HCT116 (cell line): Measurements from ENCODE around the gene PIK3C3. TPM values are rescaled to one million over a fixed set of nuclear protein-coding genes. Genes with fewer than 3 reads are reported as not detected.

Experiments
- ATAC-seq: fragments of 200-7000 bp; cut with Tn5 transposase; 2 replicates; pipeline ENCODE4 v1.9.1; 2020; ENCODE audit warnings: mild to moderate bottlenecking, moderate library complexity
- BruUV-seq: library from RNA; stranded (reverse); fragments of 400-500 nt; replicated peaks from 2 replicates; lab custom pipeline; 2021; lab: Mats Ljungman, UMichigan
- CTCF ChIA-PET: fragments of 300-600 bp; sonication (Branson Sonifier 250); formaldehyde crosslinking; loops from one replicate; lab custom pipeline; 2021; ENCODE audit warnings: antibody characterized with exemption; lab: Charles Lee
- POLR2A ChIA-PET: fragments of 300-600, 350-600 bp; sonication (Branson Sonifier 250); formaldehyde crosslinking; loops from one replicate; lab custom pipeline; 2021; ENCODE audit warnings: antibody characterized with exemption; lab: Charles Lee
- RAD21 ChIA-PET, 2 experiments: fragments of 300-600 bp; sonication (Branson Sonifier 250); formaldehyde crosslinking; loops; one replicate each; lab custom pipeline; 2023; ENCODE audit warnings: low total read pairs in 2 of 2; ENCODE audit not compliant: uncharacterized antibody in 2 of 2, unreplicated experiment in 2 of 2, low non-redundant PET in 1 of 2; lab: Charles Lee
- DNase-seq: peaks from one replicate; pipeline ENCODE4 v3.0.0-alpha.2; 2010; ENCODE audit warnings: low read depth, low spot score
- H2AFZ ChIP-seq: fragments of 200-600 bp; shearing (Covaris generic), sonication (generic); 2 replicates; pipeline ENCODE4 v1.6.1; 2017; ENCODE audit warnings: low read depth, mixed run types, mixed read lengths, antibody characterized with exemption, low read length; ENCODE audit not compliant: poor library complexity, severe bottlenecking
- H3K27ac ChIP-seq: 2 replicates; pipeline ENCODE4 v1.5.1; 2012; ENCODE audit warnings: low read depth, low read length
- H3K27me3 ChIP-seq: fragments of 200-600 bp; sonication (generic); 2 replicates; pipeline ENCODE4 v1.6.1; 2016; ENCODE audit warnings: mixed run types, low read length, mixed read lengths; ENCODE audit not compliant: insufficient read depth
- H3K36me3 ChIP-seq, 2 experiments: fragments of 200-500 bp in 1 of 2; fragments of 200-600 bp in 1 of 2; sonication (Bioruptor generic) in 1 of 2; sonication (generic) in 1 of 2; 2 replicates each; pipeline versions ENCODE4 v1.5.1 to v1.6.1; 2014 to 2016; ENCODE audit warnings: low read length in 2 of 2, inconsistent platforms in 1 of 2, mixed read lengths in 1 of 2, mixed run types in 1 of 2; ENCODE audit not compliant: insufficient read depth in 2 of 2, control insufficient read depth in 1 of 2
- H3K4me1 ChIP-seq, 2 experiments: fragments of 200-600 bp in 1 of 2; sonication (generic) in 1 of 2; 2 replicates each; pipeline versions ENCODE4 v1.5.1 to v1.6.1; 2012 to 2017; ENCODE audit warnings: low read length in 2 of 2, inconsistent platforms in 1 of 2, mild to moderate bottlenecking in 1 of 2, mixed read lengths in 1 of 2, mixed run types in 1 of 2, moderate library complexity in 1 of 2; ENCODE audit not compliant: insufficient read depth in 2 of 2, control insufficient read depth in 1 of 2
- H3K4me2 ChIP-seq: fragments of 200-600 bp; sonication (generic); 2 replicates; pipeline ENCODE4 v1.6.1; 2017; ENCODE audit warnings: mixed run types, low read length, mixed read lengths
- H3K4me3 ChIP-seq, 2 experiments: fragments of 200-600 bp in 1 of 2; sonication (generic) in 1 of 2; replicated peaks in 1 of 2; 2 replicates each; pipeline ENCODE4 v1.5.1; 2011 to 2016; ENCODE audit warnings: low read length in 2 of 2, control low read depth in 1 of 2, low read depth in 1 of 2, mild to moderate bottlenecking in 1 of 2, mixed read lengths in 1 of 2, mixed run types in 1 of 2
- H3K79me2 ChIP-seq: fragments of 200-600 bp; sonication (generic); 2 replicates; pipeline ENCODE4 v1.6.1; 2017; ENCODE audit warnings: mild to moderate bottlenecking, mixed run types, low read length, moderate library complexity, mixed read lengths; ENCODE audit not compliant: insufficient read depth
- H3K9ac ChIP-seq: fragments of 200-600 bp; sonication (generic); 2 replicates; pipeline ENCODE4 v1.6.1; 2016; ENCODE audit warnings: low read length, mixed read lengths
- H3K9me2 ChIP-seq: fragments of 200-600 bp; sonication (generic), shearing (Covaris generic); 2 replicates; pipeline ENCODE4 v1.6.1; 2017; ENCODE audit warnings: mixed run types, mild to moderate bottlenecking, moderate library complexity; ENCODE audit not compliant: insufficient read depth
- H3K9me3 ChIP-seq, 2 experiments: fragments of 200-500 bp in 1 of 2; fragments of 200-600 bp in 1 of 2; sonication (Bioruptor generic) in 1 of 2; sonication (generic) in 1 of 2; 2 replicates each; pipeline ENCODE4 v1.6.1; 2014 to 2017; ENCODE audit warnings: low read length in 2 of 2, mixed read lengths in 2 of 2, inconsistent platforms in 1 of 2, low read depth in 1 of 2, mild to moderate bottlenecking in 1 of 2, mixed run types in 1 of 2, moderate library complexity in 1 of 2; ENCODE audit not compliant: control insufficient read depth in 1 of 2, insufficient read depth in 1 of 2
- H4K20me1 ChIP-seq: fragments of 200-600 bp; sonication (generic), shearing (Covaris generic); 2 replicates; pipeline ENCODE4 v1.6.1; 2017; ENCODE audit warnings: mixed run types, mild to moderate bottlenecking, moderate library complexity; ENCODE audit not compliant: insufficient read depth
- CBX3 ChIP-seq: IDR thresholded peaks from 2 replicates; pipeline ENCODE4 v1.6.1; 2012; ENCODE audit warnings: low read depth
- CEBPB ChIP-seq: IDR thresholded peaks from 2 replicates; pipeline ENCODE4 v1.6.1; 2012; ENCODE audit warnings: low read depth
- EGR1 ChIP-seq: IDR thresholded peaks from 2 replicates; pipeline ENCODE4 v1.6.1; 2012; ENCODE audit warnings: low read depth
- ELF1 ChIP-seq: IDR thresholded peaks from 2 replicates; pipeline ENCODE4 v1.6.1; 2012; ENCODE audit warnings: low read depth, borderline replicate concordance
- EZH2phosphoT487 ChIP-seq: fragments of 200-600 bp; IDR thresholded peaks from 2 replicates; pipeline ENCODE4 v1.6.1; 2018; ENCODE audit warnings: antibody characterized with exemption, borderline replicate concordance
- FOSL1 ChIP-seq: IDR thresholded peaks from 2 replicates; pipeline ENCODE4 v1.6.1; 2012; ENCODE audit warnings: low read depth
- JUND ChIP-seq: IDR thresholded peaks from 2 replicates; pipeline ENCODE4 v1.6.1; 2012
- POLR2A ChIP-seq: IDR thresholded peaks from 2 replicates; pipeline ENCODE4 v1.7.0; 2011; ENCODE audit warnings: borderline replicate concordance; ENCODE audit not compliant: insufficient read depth, insufficient read length; ENCODE audit errors: extremely low read depth
- POLR2AphosphoS5 ChIP-seq: IDR thresholded peaks from 2 replicates; pipeline ENCODE4 v1.6.1; 2011; ENCODE audit warnings: mild to moderate bottlenecking, low read depth, low read length, moderate library complexity
- RAD21 ChIP-seq: IDR thresholded peaks from 2 replicates; pipeline ENCODE4 v1.6.1; 2012; ENCODE audit warnings: low read depth, mild to moderate bottlenecking
- SP1 ChIP-seq: IDR thresholded peaks from 2 replicates; pipeline ENCODE4 v1.6.1; 2012; ENCODE audit warnings: low read depth
- SRF ChIP-seq: IDR thresholded peaks from 2 replicates; pipeline ENCODE4 v1.6.1; 2012; ENCODE audit warnings: low read depth
- TCF7L2 ChIP-seq: IDR thresholded peaks from 2 replicates; pipeline ENCODE4 v1.7.0; 2011; ENCODE audit warnings: borderline replicate concordance, inconsistent platforms; ENCODE audit not compliant: insufficient read depth, insufficient read length; ENCODE audit errors: extremely low read depth
- YY1 ChIP-seq: IDR thresholded peaks from 2 replicates; pipeline ENCODE4 v1.6.1; 2011; ENCODE audit warnings: low read length, low read depth, moderate library complexity, mild to moderate bottlenecking; ENCODE audit not compliant: insufficient replicate concordance; ENCODE audit errors: extremely low read depth
- ZFX ChIP-seq: fragments of 450-650 bp; IDR thresholded peaks from 2 replicates; pipeline ENCODE4 v1.6.1; 2017
- intact Hi-C: fragments of 100-400 bp; cut with micrococcal nuclease; formaldehyde crosslinking; loops from 2 replicates; pipeline ENCODE4 v1.10.0; 2022
- total RNA-seq: library from RNA; stranded (reverse); gene quantifications from one replicate; pipeline ENCODE4 v1.2.1, GENCODE V29; 2021; ENCODE audit not compliant: unreplicated experiment
- TF ChIP-seq, protein P1 (sequence below): IDR thresholded peaks from 2 replicates; pipeline ENCODE4 v1.6.1; 2011; ENCODE audit warnings: mild to moderate bottlenecking, low read length, moderate library complexity; ENCODE audit not compliant: insufficient replicate concordance; ENCODE audit errors: extremely low read depth
- TF ChIP-seq, protein P2 (sequence below): IDR thresholded peaks from 2 replicates; pipeline ENCODE4 v1.6.1; 2012
- TF ChIP-seq, protein P3 (sequence below): IDR thresholded peaks from 2 replicates; pipeline ENCODE4 v1.6.1; 2012
- TF ChIP-seq, protein P4 (sequence below), 3 experiments: fragments of 200-600 bp in 1 of 3; sonication (generic) in 1 of 3; IDR thresholded peaks in 2 of 3; conservative IDR thresholded peaks in 1 of 3; 2 replicates each; pipeline ENCODE4 v1.5.1; 2012 to 2017; ENCODE audit warnings: low read depth in 2 of 3, low read length in 2 of 3, antibody characterized with exemption in 1 of 3, borderline replicate concordance in 1 of 3, control low read depth in 1 of 3, mild to moderate bottlenecking in 1 of 3, mixed read lengths in 1 of 3, mixed run types in 1 of 3, moderate library complexity in 1 of 3; ENCODE audit not compliant: insufficient read depth in 1 of 3

The PIK3C3 gene
- total RNA-seq, 1 experiment from 2014 or later, result 40.4 TPM

DNA sequence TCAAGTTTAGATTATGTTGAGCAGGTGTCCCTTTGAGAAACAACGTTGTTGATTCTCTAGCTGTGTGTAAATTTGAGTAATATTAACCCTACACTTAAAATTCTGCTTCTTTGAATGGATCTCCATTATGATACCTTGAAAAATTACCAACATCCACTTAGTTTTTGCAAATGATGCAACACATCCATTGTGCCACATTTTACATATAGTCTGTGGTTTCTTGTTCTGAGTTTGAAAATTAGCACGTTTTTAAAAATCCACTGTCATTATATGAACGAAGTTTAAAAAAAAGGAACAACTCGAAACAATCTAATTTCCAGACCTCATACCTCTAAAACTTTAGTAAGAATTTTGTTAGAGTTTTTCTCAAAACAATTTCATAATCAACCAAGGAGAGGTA is 37.7 kb downstream of the PIK3C3 start:
- intact Hi-C loops, result no loop called here
- POLR2A ChIA-PET, result no interaction called here
- no TSS peak for BruUV-seq

DNA sequence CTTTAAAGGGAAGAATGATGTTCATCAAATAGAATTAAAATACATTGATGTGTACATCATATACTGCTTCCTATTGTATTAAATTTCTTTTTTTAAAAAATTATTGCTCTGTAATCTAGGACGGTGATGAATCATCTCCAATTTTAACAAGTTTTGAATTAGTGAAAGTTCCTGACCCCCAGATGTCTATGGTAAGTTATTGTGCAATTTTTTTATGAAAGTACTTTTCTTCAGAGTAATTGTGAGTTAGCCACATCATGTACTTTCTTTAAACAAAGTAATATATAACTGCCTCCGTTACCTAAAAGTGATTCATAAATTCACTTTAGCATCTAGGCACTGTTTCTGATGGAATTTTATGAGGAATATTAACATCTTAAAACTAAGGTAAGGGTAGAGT is 38.1 kb downstream of the PIK3C3 start:
- Histone ChIP-seq H4K20me1 (no peaks in the 10 kb centered on the region), H3K79me2 (no peaks in the 10 kb centered on the region), H3K27me3 (no peaks in the 10 kb centered on the region), H3K9me3 (no peaks in the 10 kb centered on the region), H3K4me2 (no peak overlapping the region), H3K4me1 (no peaks in the 10 kb centered on the region), H2AFZ (no peak overlapping the region), H3K36me3 (peaks cover 3 to 12% of the 10 kb centered on the region in 2 experiments; a peak in 2 of 4 replicates), H3K9ac (no peak overlapping the region), H3K4me3 (no peak overlapping the region), H3K27ac (no peak overlapping the region), H3K9me2 (no peaks in the 10 kb centered on the region)
- ATAC-seq, result no peak
- CTCF ChIA-PET, result no interaction called here
- intact Hi-C loops, result no loop called here
- RAD21 ChIA-PET, result no interaction called here
- POLR2A ChIA-PET, result no interaction called here
- DNase-seq, result no peak
- BruUV-seq, result no TSS peak
- TF ChIP-seq, protein P1, sequence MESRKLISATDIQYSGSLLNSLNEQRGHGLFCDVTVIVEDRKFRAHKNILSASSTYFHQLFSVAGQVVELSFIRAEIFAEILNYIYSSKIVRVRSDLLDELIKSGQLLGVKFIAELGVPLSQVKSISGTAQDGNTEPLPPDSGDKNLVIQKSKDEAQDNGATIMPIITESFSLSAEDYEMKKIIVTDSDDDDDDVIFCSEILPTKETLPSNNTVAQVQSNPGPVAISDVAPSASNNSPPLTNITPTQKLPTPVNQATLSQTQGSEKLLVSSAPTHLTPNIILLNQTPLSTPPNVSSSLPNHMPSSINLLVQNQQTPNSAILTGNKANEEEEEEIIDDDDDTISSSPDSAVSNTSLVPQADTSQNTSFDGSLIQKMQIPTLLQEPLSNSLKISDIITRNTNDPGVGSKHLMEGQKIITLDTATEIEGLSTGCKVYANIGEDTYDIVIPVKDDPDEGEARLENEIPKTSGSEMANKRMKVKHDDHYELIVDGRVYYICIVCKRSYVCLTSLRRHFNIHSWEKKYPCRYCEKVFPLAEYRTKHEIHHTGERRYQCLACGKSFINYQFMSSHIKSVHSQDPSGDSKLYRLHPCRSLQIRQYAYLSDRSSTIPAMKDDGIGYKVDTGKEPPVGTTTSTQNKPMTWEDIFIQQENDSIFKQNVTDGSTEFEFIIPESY, result no peak
- no peak for TF ChIP-seq JUND
- no peak for TF ChIP-seq EZH2phosphoT487
- TF ChIP-seq YY1, result no peak
- TF ChIP-seq, protein P2, sequence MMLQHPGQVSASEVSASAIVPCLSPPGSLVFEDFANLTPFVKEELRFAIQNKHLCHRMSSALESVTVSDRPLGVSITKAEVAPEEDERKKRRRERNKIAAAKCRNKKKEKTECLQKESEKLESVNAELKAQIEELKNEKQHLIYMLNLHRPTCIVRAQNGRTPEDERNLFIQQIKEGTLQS, result no peak
- no peak for TF ChIP-seq CEBPB
- no peak for TF ChIP-seq RAD21
- TF ChIP-seq EGR1, result no peak
- no peak for TF ChIP-seq SRF
- TF ChIP-seq, protein P3, sequence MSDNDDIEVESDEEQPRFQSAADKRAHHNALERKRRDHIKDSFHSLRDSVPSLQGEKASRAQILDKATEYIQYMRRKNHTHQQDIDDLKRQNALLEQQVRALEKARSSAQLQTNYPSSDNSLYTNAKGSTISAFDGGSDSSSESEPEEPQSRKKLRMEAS, result no peak
- TF ChIP-seq SP1, result no peak
- TF ChIP-seq POLR2A, result no peak
- no peak for TF ChIP-seq ZFX
- no peak for TF ChIP-seq TCF7L2
- no peak for TF ChIP-seq CBX3
- no peak for TF ChIP-seq POLR2AphosphoS5
- no peak for TF ChIP-seq ELF1
- no peak for TF ChIP-seq FOSL1
- TF ChIP-seq, protein P4, sequence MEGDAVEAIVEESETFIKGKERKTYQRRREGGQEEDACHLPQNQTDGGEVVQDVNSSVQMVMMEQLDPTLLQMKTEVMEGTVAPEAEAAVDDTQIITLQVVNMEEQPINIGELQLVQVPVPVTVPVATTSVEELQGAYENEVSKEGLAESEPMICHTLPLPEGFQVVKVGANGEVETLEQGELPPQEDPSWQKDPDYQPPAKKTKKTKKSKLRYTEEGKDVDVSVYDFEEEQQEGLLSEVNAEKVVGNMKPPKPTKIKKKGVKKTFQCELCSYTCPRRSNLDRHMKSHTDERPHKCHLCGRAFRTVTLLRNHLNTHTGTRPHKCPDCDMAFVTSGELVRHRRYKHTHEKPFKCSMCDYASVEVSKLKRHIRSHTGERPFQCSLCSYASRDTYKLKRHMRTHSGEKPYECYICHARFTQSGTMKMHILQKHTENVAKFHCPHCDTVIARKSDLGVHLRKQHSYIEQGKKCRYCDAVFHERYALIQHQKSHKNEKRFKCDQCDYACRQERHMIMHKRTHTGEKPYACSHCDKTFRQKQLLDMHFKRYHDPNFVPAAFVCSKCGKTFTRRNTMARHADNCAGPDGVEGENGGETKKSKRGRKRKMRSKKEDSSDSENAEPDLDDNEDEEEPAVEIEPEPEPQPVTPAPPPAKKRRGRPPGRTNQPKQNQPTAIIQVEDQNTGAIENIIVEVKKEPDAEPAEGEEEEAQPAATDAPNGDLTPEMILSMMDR (IDR thresholded peaks at IDR 0.05 in 2 of 3, conservative IDR thresholded peaks at IDR 0.05 in 1 of 3; ENCODE audit: borderline replicate concordance in 1 of 3, insufficient read depth in 1 of 3, low read depth in 2 of 3, low read length in 2 of 3), result no peak

More for the DNA sequence above, 37.7 kb downstream of the PIK3C3 start:
- H3K9me2 ChIP-seq, result no peaks in the 10 kb centered on the region
- no peak overlapping the region for H3K4me3 ChIP-seq
- H3K4me2 ChIP-seq, result no peak overlapping the region
- no peaks in the 10 kb centered on the region for H3K27me3 ChIP-seq
- no peak overlapping the region for H3K9ac ChIP-seq
- TF ChIP-seq YY1, result no peak
- no peaks in the 10 kb centered on the region for H3K4me1 ChIP-seq
- H3K27ac ChIP-seq, result no peak overlapping the region
- H3K36me3 ChIP-seq, result peaks cover 3 to 9% of the 10 kb centered on the region in 2 experiments; a peak in 2 of 4 replicates
- DNase-seq, result no peak
- no peaks in the 10 kb centered on the region for H4K20me1 ChIP-seq
- H3K79me2 ChIP-seq, result no peaks in the 10 kb centered on the region
- no peaks in the 10 kb centered on the region for H3K9me3 ChIP-seq
- CTCF ChIA-PET, result no interaction called here
- H2AFZ ChIP-seq, result no peak overlapping the region
- RAD21 ChIA-PET, result no interaction called here
- no peak for ATAC-seq
